ENCODE measurements around the gene ETV5. TPM values are rescaled to one million over a fixed set of nuclear protein-coding genes. Genes with fewer than 3 reads are reported as not detected.

ETV5 gene
- total and polyA plus RNA-seq, 9 of the 15 experiments (the other 6 are each of a cell fraction or from before 2014, with no cell fraction given): 9.2 to 25.9 (median 15.9) TPM

DNA sequence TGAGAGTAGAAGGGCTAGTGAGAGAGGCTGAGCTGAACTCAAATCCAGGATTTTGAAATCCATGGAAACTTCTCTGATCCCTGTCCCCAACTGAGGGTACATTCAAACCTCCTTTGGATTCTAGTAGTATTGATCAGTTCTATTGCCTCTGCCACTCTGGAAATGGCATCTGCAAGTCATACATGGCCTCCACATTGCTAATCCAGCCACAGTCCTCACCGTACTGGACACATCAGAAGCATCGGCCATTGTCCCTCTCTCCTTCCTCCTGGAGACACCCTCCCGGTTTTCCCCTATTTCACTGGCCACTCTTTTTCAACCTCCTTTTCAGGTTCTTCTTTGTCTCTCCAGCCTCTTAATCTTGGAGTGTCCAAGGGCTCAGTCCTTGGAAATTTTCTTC, 66.9 kb downstream of the ETV5 start:
- in situ Hi-C loops (cut with MboI) (no loop called here), intact Hi-C loops (cut with micrococcal nuclease) (no loop called here)
- no peak for ATAC-seq
- Histone ChIP-seq H3K9me1 (ENCODE audit: control insufficient read depth, insufficient read depth, low read length) (no peaks in the 10 kb centered on the region), H3K4me3 (no peak overlapping the region), H3K9me3 (replicated peaks; ENCODE audit: control insufficient read depth, insufficient read depth, low read depth, low read length) (no peaks in the 10 kb centered on the region), H3K4me2 (ENCODE audit: insufficient read depth, low read length) (no peak overlapping the region), H3K27me3 (ENCODE audit: control insufficient read depth in 2 of 2, insufficient read depth in 2 of 2, low read length in 2 of 2) (peaks cover 0 to 19% of the 10 kb centered on the region in 2 experiments; a peak in 3 of 5 replicates), H3K4me1 (replicated peaks in 1 of 2; ENCODE audit: control insufficient read depth in 2 of 2, insufficient read depth in 2 of 2, low read length in 2 of 2) (no peaks in the 10 kb centered on the region; a peak in 2 of 5 replicates), H3K27ac (ENCODE audit: extremely low read depth, low read depth, low read length) (no peak overlapping the region), H3K9ac (ENCODE audit: insufficient read depth in 1 of 2, low read depth in 2 of 2, low read length in 2 of 2) (no peak overlapping the region), H3K79me2 (ENCODE audit: control insufficient read depth, insufficient read depth, low read length) (no peaks in the 10 kb centered on the region), H3K36me3 (ENCODE audit: control insufficient read depth, insufficient read depth, low read length) (no peaks in the 10 kb centered on the region), H2AFZ (ENCODE audit: low read depth, low read length) (no peak overlapping the region), H4K20me1 (replicated peaks; ENCODE audit: control insufficient read depth, insufficient read depth, low read length) (no peaks in the 10 kb centered on the region)
- FAIRE-seq: no peak
- TF ChIP-seq, protein P1, sequence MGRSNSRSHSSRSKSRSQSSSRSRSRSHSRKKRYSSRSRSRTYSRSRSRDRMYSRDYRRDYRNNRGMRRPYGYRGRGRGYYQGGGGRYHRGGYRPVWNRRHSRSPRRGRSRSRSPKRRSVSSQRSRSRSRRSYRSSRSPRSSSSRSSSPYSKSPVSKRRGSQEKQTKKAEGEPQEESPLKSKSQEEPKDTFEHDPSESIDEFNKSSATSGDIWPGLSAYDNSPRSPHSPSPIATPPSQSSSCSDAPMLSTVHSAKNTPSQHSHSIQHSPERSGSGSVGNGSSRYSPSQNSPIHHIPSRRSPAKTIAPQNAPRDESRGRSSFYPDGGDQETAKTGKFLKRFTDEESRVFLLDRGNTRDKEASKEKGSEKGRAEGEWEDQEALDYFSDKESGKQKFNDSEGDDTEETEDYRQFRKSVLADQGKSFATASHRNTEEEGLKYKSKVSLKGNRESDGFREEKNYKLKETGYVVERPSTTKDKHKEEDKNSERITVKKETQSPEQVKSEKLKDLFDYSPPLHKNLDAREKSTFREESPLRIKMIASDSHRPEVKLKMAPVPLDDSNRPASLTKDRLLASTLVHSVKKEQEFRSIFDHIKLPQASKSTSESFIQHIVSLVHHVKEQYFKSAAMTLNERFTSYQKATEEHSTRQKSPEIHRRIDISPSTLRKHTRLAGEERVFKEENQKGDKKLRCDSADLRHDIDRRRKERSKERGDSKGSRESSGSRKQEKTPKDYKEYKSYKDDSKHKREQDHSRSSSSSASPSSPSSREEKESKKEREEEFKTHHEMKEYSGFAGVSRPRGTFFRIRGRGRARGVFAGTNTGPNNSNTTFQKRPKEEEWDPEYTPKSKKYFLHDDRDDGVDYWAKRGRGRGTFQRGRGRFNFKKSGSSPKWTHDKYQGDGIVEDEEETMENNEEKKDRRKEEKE (IDR thresholded peaks at IDR 0.05; ENCODE audit: borderline replicate concordance in 1 of 2, control insufficient read depth in 1 of 2, low read depth in 2 of 2, low read length in 1 of 2): no peak
- no peak for TF ChIP-seq BRF1 (IDR thresholded peaks at IDR 0.05; ENCODE audit: borderline replicate concordance, extremely low read depth, insufficient read length)
- TF ChIP-seq SAFB2 (IDR thresholded peaks at IDR 0.05; ENCODE audit: borderline replicate concordance, low read depth, low read length, severe bottlenecking): no peak
- TF ChIP-seq RBM14 (IDR thresholded peaks at IDR 0.05; ENCODE audit: borderline replicate concordance, insufficient read depth, low read depth, low read length): no peak
- no peak for TF ChIP-seq PHB (CRISPR knock-in tag; IDR thresholded peaks at IDR 0.05)
- TF ChIP-seq TBP (optimal IDR thresholded peaks at IDR 0.05; ENCODE audit: low read depth, low read length): no peak
- TF ChIP-seq SETDB1 (IDR thresholded peaks at IDR 0.05; ENCODE audit: low read length): no peak
- TF ChIP-seq RBBP5 (IDR thresholded peaks at IDR 0.05; ENCODE audit: borderline replicate concordance, insufficient read depth, low read length, poor library complexity, severe bottlenecking): no peak
- no peak for TF ChIP-seq COPS2 (conservative IDR thresholded peaks at IDR 0.05)
- TF ChIP-seq, protein P2, sequence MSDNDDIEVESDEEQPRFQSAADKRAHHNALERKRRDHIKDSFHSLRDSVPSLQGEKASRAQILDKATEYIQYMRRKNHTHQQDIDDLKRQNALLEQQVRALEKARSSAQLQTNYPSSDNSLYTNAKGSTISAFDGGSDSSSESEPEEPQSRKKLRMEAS (CRISPR knock-in tag; IDR thresholded peaks at IDR 0.05): no peak
- TF ChIP-seq RB1 (IDR thresholded peaks at IDR 0.05; ENCODE audit: low read depth): no peak
- TF ChIP-seq, protein P3, sequence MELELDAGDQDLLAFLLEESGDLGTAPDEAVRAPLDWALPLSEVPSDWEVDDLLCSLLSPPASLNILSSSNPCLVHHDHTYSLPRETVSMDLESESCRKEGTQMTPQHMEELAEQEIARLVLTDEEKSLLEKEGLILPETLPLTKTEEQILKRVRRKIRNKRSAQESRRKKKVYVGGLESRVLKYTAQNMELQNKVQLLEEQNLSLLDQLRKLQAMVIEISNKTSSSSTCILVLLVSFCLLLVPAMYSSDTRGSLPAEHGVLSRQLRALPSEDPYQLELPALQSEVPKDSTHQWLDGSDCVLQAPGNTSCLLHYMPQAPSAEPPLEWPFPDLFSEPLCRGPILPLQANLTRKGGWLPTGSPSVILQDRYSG (tag; conservative IDR thresholded peaks at IDR 0.05; ENCODE audit: low read depth): no peak
- TF ChIP-seq, protein P4, sequence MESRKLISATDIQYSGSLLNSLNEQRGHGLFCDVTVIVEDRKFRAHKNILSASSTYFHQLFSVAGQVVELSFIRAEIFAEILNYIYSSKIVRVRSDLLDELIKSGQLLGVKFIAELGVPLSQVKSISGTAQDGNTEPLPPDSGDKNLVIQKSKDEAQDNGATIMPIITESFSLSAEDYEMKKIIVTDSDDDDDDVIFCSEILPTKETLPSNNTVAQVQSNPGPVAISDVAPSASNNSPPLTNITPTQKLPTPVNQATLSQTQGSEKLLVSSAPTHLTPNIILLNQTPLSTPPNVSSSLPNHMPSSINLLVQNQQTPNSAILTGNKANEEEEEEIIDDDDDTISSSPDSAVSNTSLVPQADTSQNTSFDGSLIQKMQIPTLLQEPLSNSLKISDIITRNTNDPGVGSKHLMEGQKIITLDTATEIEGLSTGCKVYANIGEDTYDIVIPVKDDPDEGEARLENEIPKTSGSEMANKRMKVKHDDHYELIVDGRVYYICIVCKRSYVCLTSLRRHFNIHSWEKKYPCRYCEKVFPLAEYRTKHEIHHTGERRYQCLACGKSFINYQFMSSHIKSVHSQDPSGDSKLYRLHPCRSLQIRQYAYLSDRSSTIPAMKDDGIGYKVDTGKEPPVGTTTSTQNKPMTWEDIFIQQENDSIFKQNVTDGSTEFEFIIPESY (CRISPR knock-in tag; IDR thresholded peaks at IDR 0.05): no peak
- ChIA-PET POLR2A (interaction anchor here (1.0 kb wide), 1 partner anchor 19 kb away, joined by 4 read pairs; no protein-coding TSS in a partner anchor), CTCF (ENCODE audit: low intra/inter-chr PET ratio) (no interaction called here)
- 11% methylated on average over 3 of the region's 3 CpGs for WGBS (ENCODE audit: insufficient coverage, low coverage, missing lambda C conversion rate)
- no peak for DNase-seq (ENCODE audit: extremely low read depth in 1 of 4, low spot score in 3 of 4)
- BruUV-seq (replicated peaks): no TSS peak

Data from K562 (cell line).